ENCODE data around the gene SMIM36. TPM values are rescaled to one million over a fixed set of nuclear protein-coding genes. Genes with fewer than 3 reads are reported as not detected.
"Not testable (repeated sequence)": the region's sequence is repeated elsewhere in the genome, so short reads cannot be mapped to it uniquely, and the experiment has no call there.

SMIM36 gene
- total and polyA plus RNA-seq, 8 donors, result 0.09 TPM; not detected in 7

DNA sequence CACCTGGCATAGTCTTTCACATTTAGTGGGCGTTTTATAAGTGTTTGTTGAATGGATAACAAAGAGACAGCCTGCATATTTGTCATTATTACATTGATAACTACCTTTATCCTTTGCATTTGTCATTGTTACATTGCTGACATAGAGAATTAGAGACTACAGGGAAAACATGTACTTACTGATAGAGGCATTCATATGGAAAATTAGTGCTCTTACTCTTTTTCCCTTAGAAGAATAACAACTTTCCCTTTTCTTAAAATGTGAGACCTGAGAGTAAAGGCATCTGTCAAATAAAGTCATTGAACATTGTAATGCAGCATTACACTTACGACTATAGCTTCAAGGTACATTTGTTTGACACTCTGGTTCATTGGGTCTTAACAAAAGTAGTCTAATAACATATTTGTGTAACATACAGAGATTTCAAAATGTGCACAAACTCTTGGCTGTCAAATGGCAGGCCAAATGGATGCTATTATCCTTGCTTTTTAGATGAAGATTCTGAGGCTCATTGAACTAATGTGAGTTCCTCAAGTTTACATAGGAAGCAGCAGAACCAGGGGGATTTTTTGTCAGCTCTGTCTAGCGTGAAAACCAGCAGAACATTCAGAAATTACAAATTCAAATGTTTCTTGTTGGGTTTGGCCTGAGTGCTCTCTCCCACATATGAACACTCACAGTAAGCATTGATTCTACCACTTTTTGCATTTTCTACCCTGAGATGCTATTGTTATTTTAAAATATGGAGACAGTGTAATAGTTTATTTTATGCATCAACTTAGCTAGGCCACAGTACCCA, 28.5 kb downstream of the SMIM36 start:
- TF ChIP-seq, protein P1, sequence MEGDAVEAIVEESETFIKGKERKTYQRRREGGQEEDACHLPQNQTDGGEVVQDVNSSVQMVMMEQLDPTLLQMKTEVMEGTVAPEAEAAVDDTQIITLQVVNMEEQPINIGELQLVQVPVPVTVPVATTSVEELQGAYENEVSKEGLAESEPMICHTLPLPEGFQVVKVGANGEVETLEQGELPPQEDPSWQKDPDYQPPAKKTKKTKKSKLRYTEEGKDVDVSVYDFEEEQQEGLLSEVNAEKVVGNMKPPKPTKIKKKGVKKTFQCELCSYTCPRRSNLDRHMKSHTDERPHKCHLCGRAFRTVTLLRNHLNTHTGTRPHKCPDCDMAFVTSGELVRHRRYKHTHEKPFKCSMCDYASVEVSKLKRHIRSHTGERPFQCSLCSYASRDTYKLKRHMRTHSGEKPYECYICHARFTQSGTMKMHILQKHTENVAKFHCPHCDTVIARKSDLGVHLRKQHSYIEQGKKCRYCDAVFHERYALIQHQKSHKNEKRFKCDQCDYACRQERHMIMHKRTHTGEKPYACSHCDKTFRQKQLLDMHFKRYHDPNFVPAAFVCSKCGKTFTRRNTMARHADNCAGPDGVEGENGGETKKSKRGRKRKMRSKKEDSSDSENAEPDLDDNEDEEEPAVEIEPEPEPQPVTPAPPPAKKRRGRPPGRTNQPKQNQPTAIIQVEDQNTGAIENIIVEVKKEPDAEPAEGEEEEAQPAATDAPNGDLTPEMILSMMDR (IDR thresholded peaks at IDR 0.05), result no peak
- Histone ChIP-seq H3K9me3 (no peaks in the 10 kb centered on the region), H3K4me1 (no peaks in the 10 kb centered on the region), H3K27me3 (no peaks in the 10 kb centered on the region), H3K36me3 (no peaks in the 10 kb centered on the region), H3K27ac (no peak overlapping the region), H3K4me3 (no peak overlapping the region)
- intact Hi-C loops (cut with DNase I), result no loop called here
- 68% methylated on average over 3 of the region's 3 CpGs for WGBS, 2 donors
- no peak for FAIRE-seq
- no peak for ATAC-seq
- DNase-seq, result no peak

DNA sequence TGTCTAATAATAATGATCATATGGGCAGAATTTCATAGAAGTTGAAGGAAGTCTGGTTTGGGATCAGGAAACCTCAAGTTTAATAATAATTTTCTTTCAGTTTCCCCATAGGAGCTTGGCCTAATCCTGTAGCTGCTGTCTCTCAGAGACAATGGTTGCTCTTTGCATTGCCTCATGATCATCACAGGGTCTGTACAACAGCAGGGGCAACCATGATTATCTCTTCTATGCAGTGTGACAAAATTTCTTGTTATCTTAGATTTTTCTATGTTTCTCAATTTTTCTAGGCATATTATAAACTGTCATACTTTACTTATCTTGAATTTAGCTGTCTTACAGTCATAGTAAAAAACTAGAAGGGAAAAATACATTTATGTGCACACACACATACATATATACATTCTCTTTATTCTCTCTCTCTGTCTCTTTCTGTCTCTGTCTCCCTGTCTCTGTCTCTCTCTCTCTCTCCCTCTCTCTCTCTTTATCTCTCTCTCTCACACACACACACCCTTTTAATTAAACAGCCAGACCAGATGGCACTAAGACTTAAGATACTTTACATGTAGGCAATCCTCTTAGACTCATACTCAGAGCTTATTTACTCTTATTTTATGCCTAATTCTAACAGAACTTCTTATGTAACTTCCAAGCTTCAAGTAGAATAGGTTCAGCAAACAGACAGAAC, 30.5 kb downstream of the SMIM36 start:
- no peak overlapping the region for H3K4me3 ChIP-seq
- H3K27ac ChIP-seq, result no peak overlapping the region
- FAIRE-seq (no peak), DNase-seq (no peak), ATAC-seq (no peak)
- intact Hi-C loops (cut with DNase I), result no loop called here
- H3K4me1 ChIP-seq, result no peaks in the 10 kb centered on the region
- TF ChIP-seq, protein P1 (IDR thresholded peaks at IDR 0.05), result no peak
- no peaks in the 10 kb centered on the region for H3K27me3 ChIP-seq
- no peaks in the 10 kb centered on the region for H3K36me3 ChIP-seq
- no peaks in the 10 kb centered on the region for H3K9me3 ChIP-seq

GRCh38 chr17:55479903-55480302, 31.3 kb downstream of the SMIM36 start:
- no peaks in the 10 kb centered on the region for H3K27me3 ChIP-seq
- no peaks in the 10 kb centered on the region for H3K36me3 ChIP-seq
- H3K4me1 ChIP-seq, result no peaks in the 10 kb centered on the region
- no peak for ATAC-seq
- H3K4me3 ChIP-seq, result no peak overlapping the region
- 72 to 80% methylated on average over 2 of the region's 2 CpGs for WGBS, 2 donors
- TF ChIP-seq, protein P1 (IDR thresholded peaks at IDR 0.05), result no peak
- FAIRE-seq, result no peak
- no peak overlapping the region for H3K27ac ChIP-seq
- intact Hi-C loops (cut with DNase I), result no loop called here
- no peaks in the 10 kb centered on the region for H3K9me3 ChIP-seq
- no peak for DNase-seq

GRCh38 chr17:55478971-55479370, 32.3 kb downstream of the SMIM36 start:
- FAIRE-seq, result no peak
- Histone ChIP-seq H3K4me1 (no peaks in the 10 kb centered on the region), H3K9me3 (no peaks in the 10 kb centered on the region), H3K27me3 (no peaks in the 10 kb centered on the region), H3K27ac (no peak overlapping the region), H3K36me3 (no peaks in the 10 kb centered on the region), H3K4me3 (no peak overlapping the region)
- ATAC-seq, result no peak
- no peak for DNase-seq
- intact Hi-C loops (cut with DNase I), result no loop called here
- WGBS, 2 donors, result 74 to 77% methylated on average over 3 of the region's 3 CpGs
- TF ChIP-seq, protein P1 (IDR thresholded peaks at IDR 0.05), result no peak

DNA sequence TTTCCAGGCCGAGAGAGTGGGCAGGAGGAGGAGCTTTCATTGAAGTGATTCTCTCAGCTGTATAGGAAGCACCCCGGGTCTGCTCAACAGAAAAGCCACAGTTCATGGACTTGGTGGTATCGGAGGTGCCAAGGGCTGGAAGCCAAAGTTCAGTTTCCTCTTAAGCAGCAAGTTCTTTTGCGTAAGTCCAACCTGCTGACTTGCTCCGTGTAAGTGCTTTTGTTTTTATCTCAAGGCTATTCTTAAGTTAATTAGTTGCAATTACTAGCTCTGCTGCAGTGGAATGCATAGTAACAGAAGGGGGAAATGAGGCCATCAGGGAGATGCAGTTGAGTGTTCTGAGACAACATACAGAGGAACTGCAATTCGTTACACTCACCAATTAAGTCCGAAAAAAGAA, 44.6 kb downstream of the SMIM36 start:
- Histone ChIP-seq H3K4me3 (no peak overlapping the region), H3K4me1 (no peaks in the 10 kb centered on the region), H3K9me3 (no peaks in the 10 kb centered on the region), H3K36me3 (no peaks in the 10 kb centered on the region), H3K27ac (no peak overlapping the region), H3K27me3 (no peaks in the 10 kb centered on the region)
- FAIRE-seq (no peak), DNase-seq (no peak), ATAC-seq (no peak)
- intact Hi-C loops (cut with DNase I), result no loop called here
- WGBS, 2 donors, result 51 to 66% methylated on average over 7 of the region's 7 CpGs
- TF ChIP-seq, protein P1 (IDR thresholded peaks at IDR 0.05), result no peak

DNA sequence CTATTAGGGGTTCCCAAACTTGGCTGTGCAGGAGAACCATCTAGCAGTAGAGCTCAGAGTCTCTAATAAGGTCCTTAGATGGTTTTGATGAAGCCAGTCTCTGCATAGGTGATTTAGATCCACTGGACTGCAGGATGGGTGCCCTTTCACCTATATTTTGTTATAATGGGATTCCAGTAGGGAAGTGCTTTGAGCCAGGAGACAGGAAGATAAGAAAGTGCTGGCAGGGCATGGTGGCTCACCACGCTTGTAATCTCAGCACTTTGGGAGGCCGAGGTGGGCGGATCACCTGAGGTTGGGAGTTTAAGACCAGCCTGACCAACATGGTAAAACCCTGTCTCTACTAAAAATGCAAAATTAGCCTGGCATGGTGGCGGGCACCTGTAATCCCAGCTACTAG, 45.5 kb downstream of the SMIM36 start:
- H3K4me1 ChIP-seq; FAIRE-seq; intact Hi-C loops (cut with DNase I); ATAC-seq; H3K9me3 ChIP-seq; H3K36me3 ChIP-seq; DNase-seq; H3K27ac ChIP-seq; H3K4me3 ChIP-seq; H3K27me3 ChIP-seq: not testable (repeated sequence)
- WGBS, 2 donors, result 64 to 82% methylated on average over 4 of the region's 4 CpGs

All from pancreas (tissue), 10 donors.